H1 (cell line): ENCODE measurements around the gene ALG3. TPM values are rescaled to one million over a fixed set of nuclear protein-coding genes. Genes with fewer than 3 reads are reported as not detected.

Experiments
- KDM4A ChIP-seq: IDR thresholded peaks from one replicate; pipeline ENCODE4 v1.7.1; 2012; ENCODE audit warnings: low read depth, mild to moderate bottlenecking, moderate library complexity, low read length, inconsistent platforms; ENCODE audit not compliant: severe bottlenecking
- PHF8 ChIP-seq: fragments of 200-600 bp; sonication (generic); conservative IDR thresholded peaks from 2 replicates; pipeline ENCODE4 v1.7.1; 2012; ENCODE audit warnings: low read depth, mild to moderate bottlenecking, inconsistent platforms, low read length, moderate library complexity
- RNF2 ChIP-seq: fragments of 200-900, 300-1000 bp; sonication (generic); IDR thresholded peaks from 2 replicates; pipeline ENCODE4 v1.7.1; 2016; ENCODE audit warnings: borderline replicate concordance, low read depth, mild to moderate bottlenecking, antibody characterized with exemption, low read length; ENCODE audit not compliant: poor library complexity, severe bottlenecking; ENCODE audit errors: missing control alignments
- RXRA ChIP-seq: IDR thresholded peaks from 2 replicates; pipeline ENCODE4 v1.6.1; 2011; ENCODE audit warnings: low read depth, mild to moderate bottlenecking, low read length, moderate library complexity; ENCODE audit not compliant: insufficient read depth
- SAP30 ChIP-seq: fragments of 300-600 bp; sonication (generic); IDR thresholded peaks from 2 replicates; pipeline ENCODE4 v1.7.1; 2012; ENCODE audit warnings: low read length, moderate library complexity, mild to moderate bottlenecking, inconsistent platforms; ENCODE audit not compliant: insufficient read depth, insufficient replicate concordance
- SIN3A ChIP-seq, 2 experiments: IDR thresholded peaks in 1 of 2; conservative IDR thresholded peaks in 1 of 2; 2 replicates each; pipeline ENCODE4 v1.6.1; 2011 to 2012; ENCODE audit warnings: low read length in 2 of 2, improper control_type of control experiment in 1 of 2, low read depth in 1 of 2, mild to moderate bottlenecking in 1 of 2
- SP1 ChIP-seq: IDR thresholded peaks from 2 replicates; pipeline ENCODE4 v1.6.1; 2011; ENCODE audit warnings: low read depth, low read length
- SP2 ChIP-seq: IDR thresholded peaks from 2 replicates; pipeline ENCODE4 v1.6.1; 2012; ENCODE audit warnings: mild to moderate bottlenecking, low read length, inconsistent platforms
- TEAD4 ChIP-seq: IDR thresholded peaks from 2 replicates; pipeline ENCODE4 v1.6.1; 2012; ENCODE audit warnings: low read depth, low read length, inconsistent platforms, mixed read lengths
- polyA plus RNA-seq, 7 experiments: library from polyadenylated mRNA; depleted of rRNA in 3 of 7; stranded (reverse) in 5 of 7; unstranded in 2 of 7; fragments of >200 nt in 5 of 7; fragments of 200-250 nt in 2 of 7; gene quantifications; 1 replicate in 5 of 7; 2 replicates in 1 of 7; 4 replicates in 1 of 7; pipeline versions ENCODE4 v1.2.1 to v1.2.3, GENCODE V29; 2011 to 2013; ENCODE audit warnings: missing spikeins in 2 of 7, mixed read lengths in 2 of 7
- total RNA-seq: library from RNA; stranded (reverse); fragmentation: NEBNext Ultra II Directional; extraction: Animal tissue kit (Norgen Biotek cat#: 25700); gene quantifications from 2 replicates; pipeline ENCODE4 v1.2.1, GENCODE V29; 2021
- TF ChIP-seq, protein P1 (sequence below): IDR thresholded peaks from 2 replicates; pipeline ENCODE4 v1.6.1; 2011; ENCODE audit warnings: low read depth, mild to moderate bottlenecking, low read length; ENCODE audit not compliant: insufficient read depth

The ALG3 gene
- total and polyA plus RNA-seq, 2 of the 8 experiments (the other 6 are each of a cell fraction or from before 2014, with no cell fraction given): 54.6 to 148 TPM

DNA sequence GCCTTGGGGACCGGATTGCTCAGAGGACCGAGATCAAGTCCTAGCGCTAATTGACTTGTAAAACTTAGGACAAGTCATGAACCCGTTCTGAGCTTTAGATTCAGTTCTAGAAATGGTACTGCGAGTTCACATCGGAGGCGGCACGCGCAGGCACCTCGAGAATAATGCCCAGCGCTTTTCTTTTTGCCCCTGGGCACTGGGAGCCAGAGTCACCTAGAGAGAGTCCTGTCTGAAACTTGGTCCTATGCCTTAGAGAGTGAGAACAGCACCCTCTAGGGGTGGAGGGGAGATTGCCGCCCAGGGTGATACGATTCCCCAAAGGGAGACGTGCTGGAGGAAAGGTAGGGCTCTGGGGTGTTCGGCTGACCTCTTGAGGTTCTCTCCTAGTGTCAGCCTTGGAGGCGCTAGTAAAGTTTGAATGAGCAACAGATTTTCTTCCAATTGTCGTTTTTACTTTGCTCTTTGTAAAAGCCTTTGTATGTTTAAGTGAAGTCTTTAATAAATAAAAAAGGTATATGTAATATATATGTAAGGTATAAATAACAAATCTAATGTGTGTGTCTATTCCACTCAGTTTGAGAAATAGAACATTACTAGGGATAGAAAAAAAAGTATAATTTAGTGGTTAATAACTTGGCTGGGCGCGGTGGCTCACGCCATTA is 1.5 kb upstream of the ALG3 start (continued):
- no peak for TF ChIP-seq SAP30
- TF ChIP-seq SP2: no peak
- TF ChIP-seq TEAD4: no peak
- no peak for TF ChIP-seq PHF8
- no peak for TF ChIP-seq SP1
- no peak for TF ChIP-seq RNF2
- TF ChIP-seq, protein P1, sequence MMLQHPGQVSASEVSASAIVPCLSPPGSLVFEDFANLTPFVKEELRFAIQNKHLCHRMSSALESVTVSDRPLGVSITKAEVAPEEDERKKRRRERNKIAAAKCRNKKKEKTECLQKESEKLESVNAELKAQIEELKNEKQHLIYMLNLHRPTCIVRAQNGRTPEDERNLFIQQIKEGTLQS: no peak
- TF ChIP-seq RXRA: no peak
- TF ChIP-seq SIN3A (conservative IDR thresholded peaks at IDR 0.05 in 1 of 2, IDR thresholded peaks at IDR 0.05 in 1 of 2; ENCODE audit: low read depth in 1 of 2, low read length in 2 of 2): peak in 1 of 2 experiments; percentile 84; a peak in 2 of 4 replicates
- TF ChIP-seq KDM4A: no peak
